HUES64 (cell line): Measurements from ENCODE around the gene ANAPC15.
"Not testable (repeated sequence)": the region's sequence is repeated elsewhere in the genome, so short reads cannot be mapped to it uniquely, and the experiment has no call there.

Source experiments
- H3K27ac ChIP-seq: 2 replicates; pipeline ENCODE4 v1.7.0; 2013; ENCODE audit warnings: low read depth, low read length, inconsistent platforms
- H3K27me3 ChIP-seq: 2 replicates; pipeline ENCODE4 v1.6.1; 2013; ENCODE audit warnings: mild to moderate bottlenecking, low read length; ENCODE audit not compliant: insufficient read depth
- H3K36me3 ChIP-seq: 2 replicates; pipeline ENCODE4 v1.6.1; 2013; ENCODE audit warnings: mild to moderate bottlenecking, low read length; ENCODE audit not compliant: insufficient read depth
- H3K4me1 ChIP-seq: 2 replicates; pipeline ENCODE4 v1.6.1; 2013; ENCODE audit warnings: mild to moderate bottlenecking, low read length, moderate library complexity; ENCODE audit not compliant: insufficient read depth
- H3K4me3 ChIP-seq: 2 replicates; pipeline ENCODE4 v1.5.1; 2013; ENCODE audit warnings: mild to moderate bottlenecking, low read length, moderate library complexity
- H3K9ac ChIP-seq: 2 replicates; pipeline ENCODE4 v1.6.1; 2013; ENCODE audit warnings: mild to moderate bottlenecking, low read depth, low read length
- H3K9me3 ChIP-seq: 2 replicates; pipeline ENCODE4 v1.6.1; 2013; ENCODE audit warnings: low read depth, low read length; ENCODE audit not compliant: insufficient read depth
- WGBS: fragments of 150-250, 120-280 bp; methylation state at CpG from one replicate; pipeline ENCODE4 v1.1.7; 2013; ENCODE audit warnings: missing lambda C conversion rate; 5-methylcytosine and 5-hydroxymethylcytosine counted together

Gene ANAPC15

DNA sequence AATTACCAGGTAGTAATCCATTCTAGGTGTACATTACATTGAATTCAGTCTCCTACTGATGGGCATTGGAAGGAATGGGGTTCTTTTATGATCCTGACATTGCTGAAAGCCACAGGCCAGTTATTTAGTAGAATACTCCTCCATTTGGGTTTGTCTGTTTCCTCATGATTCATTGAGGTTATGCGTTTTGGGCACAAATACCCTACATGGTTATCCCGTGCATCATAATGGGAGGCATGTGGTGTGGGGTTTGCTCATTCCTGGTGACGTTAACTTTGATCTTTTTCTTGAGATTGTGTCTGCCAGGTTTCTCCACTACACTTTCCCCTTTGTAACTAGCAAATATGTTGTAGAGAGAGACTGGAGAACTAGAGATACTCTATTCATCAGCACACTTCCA, 28.6 kb upstream of the ANAPC15 start:
- WGBS, result 77% methylated on average over 2 of the region's 3 CpGs
- Histone ChIP-seq H3K36me3 (no peaks in the 10 kb centered on the region), H3K9me3 (no peaks in the 10 kb centered on the region), H3K4me3 (no peak overlapping the region), H3K27me3 (no peaks in the 10 kb centered on the region), H3K9ac (no peak overlapping the region), H3K4me1 (no peaks in the 10 kb centered on the region), H3K27ac (no peak overlapping the region)

DNA sequence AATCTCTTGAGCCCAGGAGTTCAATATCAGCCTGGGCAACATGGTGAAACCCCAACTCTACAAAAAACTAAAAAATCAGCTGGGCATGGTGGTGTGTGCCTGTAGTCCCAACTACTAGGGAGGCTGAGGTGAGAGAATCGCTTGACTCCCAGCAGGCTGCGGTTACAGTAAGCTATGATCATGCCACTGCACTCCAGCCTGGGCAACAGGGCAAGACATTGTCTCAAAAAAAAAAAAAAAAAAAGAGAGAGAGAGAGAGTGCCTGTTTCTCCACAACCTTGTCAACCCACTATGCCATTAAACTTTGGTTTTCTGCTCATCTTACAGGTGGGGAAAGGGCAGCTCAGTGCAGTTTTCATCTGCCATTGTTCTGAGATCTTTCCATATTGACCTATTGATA, 28.2 kb upstream of the ANAPC15 start:
- no peaks in the 10 kb centered on the region for H3K36me3 ChIP-seq
- H3K27ac ChIP-seq, result no peak overlapping the region
- no peaks in the 10 kb centered on the region for H3K27me3 ChIP-seq
- no peak overlapping the region for H3K4me3 ChIP-seq
- H3K9me3 ChIP-seq, result no peaks in the 10 kb centered on the region
- no peaks in the 10 kb centered on the region for H3K4me1 ChIP-seq
- no peak overlapping the region for H3K9ac ChIP-seq
- 88% methylated on average over 2 of the region's 2 CpGs for WGBS

DNA sequence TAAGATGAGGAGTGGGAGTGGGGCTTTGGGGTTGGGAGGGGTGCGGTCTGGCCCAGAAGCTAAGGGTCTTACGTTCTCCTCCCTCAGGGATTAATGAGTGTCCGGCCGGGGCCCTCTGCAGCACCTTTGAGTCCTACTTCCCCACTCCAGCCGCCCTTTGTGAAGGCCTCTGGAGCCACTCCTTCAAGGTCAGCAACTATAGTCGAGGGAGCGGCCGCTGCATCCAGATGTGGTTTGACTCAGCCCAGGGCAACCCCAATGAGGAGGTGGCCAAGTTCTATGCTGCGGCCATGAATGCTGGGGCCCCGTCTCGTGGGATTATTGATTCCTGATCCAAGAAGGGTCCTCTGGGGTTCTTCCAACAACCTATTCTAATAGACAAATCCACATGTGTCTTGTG, 27.0 kb upstream of the ANAPC15 start:
- H3K9ac ChIP-seq, result no peak overlapping the region
- H3K4me3 ChIP-seq, result no peak overlapping the region
- 95% methylated on average over 11 of the region's 11 CpGs for WGBS
- no peaks in the 10 kb centered on the region for H3K27me3 ChIP-seq
- no peaks in the 10 kb centered on the region for H3K9me3 ChIP-seq
- H3K27ac ChIP-seq, result no peak overlapping the region
- no peaks in the 10 kb centered on the region for H3K36me3 ChIP-seq
- no peaks in the 10 kb centered on the region for H3K4me1 ChIP-seq

DNA sequence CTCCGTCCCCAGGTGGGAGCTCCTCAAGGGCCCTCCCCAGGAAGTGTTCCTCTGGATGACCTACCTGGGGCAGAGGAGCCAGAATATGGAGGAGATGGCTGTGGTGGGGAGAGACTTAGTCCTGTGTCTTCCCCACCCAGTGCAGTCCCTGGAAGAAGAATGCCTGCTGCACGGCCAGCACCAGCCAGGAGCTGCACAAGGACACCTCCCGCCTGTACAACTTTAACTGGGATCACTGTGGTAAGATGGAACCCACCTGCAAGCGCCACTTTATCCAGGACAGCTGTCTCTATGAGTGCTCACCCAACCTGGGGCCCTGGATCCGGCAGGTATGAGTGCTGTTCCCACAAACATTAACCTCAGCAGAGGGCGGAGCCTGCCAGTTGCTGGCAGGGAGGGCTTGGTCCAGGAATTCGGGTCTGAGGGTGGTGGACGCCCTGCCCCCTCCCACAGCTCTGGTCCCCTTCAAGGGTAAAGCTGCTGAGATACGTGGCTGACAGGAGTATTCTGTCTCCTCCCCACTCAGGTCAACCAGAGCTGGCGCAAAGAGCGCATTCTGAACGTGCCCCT, 26.4 kb upstream of the ANAPC15 start:
- H3K4me1 ChIP-seq, result no peaks in the 10 kb centered on the region
- H3K27me3 ChIP-seq, result no peaks in the 10 kb centered on the region
- H3K27ac ChIP-seq, result no peak overlapping the region
- no peaks in the 10 kb centered on the region for H3K9me3 ChIP-seq
- H3K4me3 ChIP-seq, result no peak overlapping the region
- no peaks in the 10 kb centered on the region for H3K36me3 ChIP-seq
- 90% methylated on average over 10 of the region's 12 CpGs for WGBS
- no peak overlapping the region for H3K9ac ChIP-seq

DNA sequence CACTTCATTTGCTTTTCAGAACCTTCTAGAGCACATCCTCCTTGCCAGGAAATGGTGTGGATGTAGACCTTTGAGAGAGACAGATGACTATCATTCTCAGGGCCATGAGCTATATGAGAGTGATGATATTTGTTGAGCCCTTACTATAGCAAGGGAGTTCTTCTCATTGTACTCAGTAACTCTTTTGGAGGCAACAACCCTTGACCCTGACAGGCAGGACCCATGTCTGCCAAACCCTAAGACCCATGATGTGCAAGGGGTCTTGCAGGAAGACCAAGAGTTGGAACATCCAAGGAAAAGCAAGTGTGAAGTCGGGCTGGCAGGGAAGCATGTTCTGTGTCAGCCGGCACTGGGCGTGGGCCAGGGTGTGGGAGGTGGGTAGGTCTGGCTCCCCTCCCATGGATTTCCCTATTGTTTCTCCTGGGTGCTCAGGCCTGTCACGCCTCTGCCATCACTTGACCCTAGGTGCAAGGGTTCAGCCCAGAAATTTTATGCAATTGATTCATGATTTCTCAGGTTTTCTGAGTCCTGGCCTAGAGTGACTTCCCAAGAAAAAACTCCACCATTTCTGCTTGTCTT, 24.3 kb upstream of the ANAPC15 start:
- Histone ChIP-seq H3K9me3 (no peaks in the 10 kb centered on the region), H3K27ac (no peak overlapping the region), H3K4me1 (no peaks in the 10 kb centered on the region), H3K27me3 (peaks cover 16% of the 10 kb centered on the region), H3K4me3 (no peak overlapping the region), H3K36me3 (no peaks in the 10 kb centered on the region), H3K9ac (no peak overlapping the region)
- 92% methylated on average over 4 of the region's 4 CpGs for WGBS

DNA sequence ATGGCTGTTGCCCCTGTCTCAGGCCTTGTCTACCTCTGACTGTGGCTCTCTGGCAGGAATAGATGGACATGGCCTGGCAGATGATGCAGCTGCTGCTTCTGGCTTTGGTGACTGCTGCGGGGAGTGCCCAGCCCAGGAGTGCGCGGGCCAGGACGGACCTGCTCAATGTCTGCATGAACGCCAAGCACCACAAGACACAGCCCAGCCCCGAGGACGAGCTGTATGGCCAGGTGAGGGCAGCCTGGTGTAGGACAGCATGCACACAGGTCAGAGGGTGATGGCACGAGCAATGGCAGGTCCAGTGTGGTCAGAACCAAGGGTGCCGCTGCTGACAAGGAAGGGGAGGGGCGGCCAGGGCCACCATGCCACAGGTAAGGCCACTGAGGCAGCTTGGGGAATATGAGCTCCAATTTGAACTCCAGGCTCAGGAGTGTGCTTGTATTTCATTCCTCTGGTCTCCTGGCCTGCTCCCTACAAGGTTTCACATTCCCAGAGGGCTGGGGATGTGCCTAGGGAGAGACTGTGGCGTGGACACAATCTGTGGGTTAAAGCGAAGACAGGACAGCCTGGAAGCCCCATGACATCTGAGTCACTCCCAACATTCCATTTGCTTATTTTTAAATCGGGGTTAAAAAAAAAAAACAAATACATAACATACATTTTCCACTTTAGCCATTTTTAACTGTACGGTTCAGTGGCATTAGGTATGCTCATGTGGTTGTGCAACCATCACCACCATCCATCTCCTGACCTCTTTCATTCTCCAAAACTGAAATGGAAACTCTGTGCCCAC, 23.6 kb upstream of the ANAPC15 start:
- H3K9ac ChIP-seq, result no peak overlapping the region
- peaks cover 22% of the 10 kb centered on the region for H3K27me3 ChIP-seq
- 95% methylated on average over 14 of the region's 14 CpGs for WGBS
- no peak overlapping the region for H3K4me3 ChIP-seq
- H3K9me3 ChIP-seq, result no peaks in the 10 kb centered on the region
- no peaks in the 10 kb centered on the region for H3K4me1 ChIP-seq
- no peak overlapping the region for H3K27ac ChIP-seq
- H3K36me3 ChIP-seq, result no peaks in the 10 kb centered on the region

DNA sequence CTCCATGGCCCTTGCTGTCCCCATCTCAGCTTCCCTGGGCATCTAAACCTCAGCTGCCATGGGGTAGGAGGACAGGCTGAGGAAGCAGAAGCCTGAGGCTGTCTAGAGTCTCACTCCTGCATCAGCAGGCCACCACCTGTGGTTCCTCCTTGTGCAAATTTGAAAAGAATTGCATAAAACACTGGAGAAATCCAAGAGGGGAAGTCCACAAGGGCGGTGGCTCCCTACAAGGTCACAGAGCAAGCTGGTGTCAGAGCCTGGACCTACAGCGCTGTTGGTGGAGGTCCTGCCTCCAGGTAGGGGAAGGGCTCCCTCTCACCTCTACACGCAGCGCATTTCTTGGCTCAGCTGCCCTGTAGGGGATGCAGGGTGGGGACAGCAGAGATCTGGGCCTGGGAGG, 23.0 kb upstream of the ANAPC15 start, which contains the start of gene FOLR3:
Gene FOLR3 (plus strand): TSS at position 253 of the 400 bp plus-strand sequence. CDS start 228 bp downstream, outside the sequence.
- not testable (repeated sequence) for H3K36me3 ChIP-seq, H3K27ac ChIP-seq, H3K4me3 ChIP-seq, H3K9me3 ChIP-seq, H3K4me1 ChIP-seq, H3K9ac ChIP-seq
- H3K27me3 ChIP-seq, result peaks cover 22% of the 10 kb centered on the region
- 93% methylated on average over 4 of the region's 4 CpGs for WGBS

DNA sequence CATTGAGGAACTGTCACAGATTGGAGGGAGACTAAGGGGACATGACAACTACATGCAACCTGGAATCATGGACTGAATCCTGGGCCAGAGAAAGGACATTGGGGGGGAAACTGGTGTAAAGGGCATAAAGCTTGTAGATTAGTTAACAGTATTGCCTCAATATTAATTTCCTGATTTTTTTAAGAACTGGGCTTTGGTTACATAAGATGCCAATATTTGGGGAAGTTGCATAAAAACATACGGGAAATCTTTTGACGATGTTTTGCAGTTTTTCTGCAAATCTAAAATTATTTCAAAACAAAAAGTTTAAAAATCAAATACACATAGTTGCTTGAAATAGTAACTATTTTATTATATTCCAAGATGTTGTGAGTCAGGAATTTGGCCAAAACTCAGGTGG, 20.2 kb upstream of the ANAPC15 start:
- H3K36me3 ChIP-seq, result no peaks in the 10 kb centered on the region
- H3K9ac ChIP-seq, result no peak overlapping the region
- H3K27me3 ChIP-seq, result peaks cover 22% of the 10 kb centered on the region
- WGBS, result 90% methylated on average over 2 of the region's 2 CpGs
- H3K27ac ChIP-seq, result no peak overlapping the region
- H3K9me3 ChIP-seq, result peaks cover 20% of the 10 kb centered on the region
- H3K4me3 ChIP-seq, result no peak overlapping the region
- no peaks in the 10 kb centered on the region for H3K4me1 ChIP-seq

DNA sequence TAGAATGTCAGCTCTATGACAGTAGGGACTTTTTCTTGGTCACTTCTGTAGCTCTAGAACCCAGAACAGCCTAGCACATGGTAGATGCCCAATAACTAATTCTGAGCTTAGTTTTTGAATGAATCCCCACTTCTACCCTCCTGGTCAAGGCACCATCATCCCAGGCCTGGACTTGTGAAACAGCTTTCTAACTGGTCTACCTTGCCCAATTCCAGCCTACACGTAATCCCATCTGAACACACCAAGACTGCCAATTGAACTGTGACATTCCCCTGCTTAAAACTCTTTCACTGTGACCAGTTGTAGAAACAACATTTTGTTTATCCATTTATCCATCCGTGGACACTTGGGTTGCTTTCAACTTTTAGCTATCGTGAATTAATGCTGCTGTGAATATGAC, 16.9 kb upstream of the ANAPC15 start:
- H3K4me1 ChIP-seq, result no peaks in the 10 kb centered on the region
- H3K4me3 ChIP-seq, result no peak overlapping the region
- 87% methylated on average over 3 of the region's 3 CpGs for WGBS
- H3K36me3 ChIP-seq, result no peaks in the 10 kb centered on the region
- H3K9ac ChIP-seq, result no peak overlapping the region
- peaks cover 41% of the 10 kb centered on the region for H3K9me3 ChIP-seq
- no peak overlapping the region for H3K27ac ChIP-seq
- H3K27me3 ChIP-seq, result peaks cover 22% of the 10 kb centered on the region

DNA sequence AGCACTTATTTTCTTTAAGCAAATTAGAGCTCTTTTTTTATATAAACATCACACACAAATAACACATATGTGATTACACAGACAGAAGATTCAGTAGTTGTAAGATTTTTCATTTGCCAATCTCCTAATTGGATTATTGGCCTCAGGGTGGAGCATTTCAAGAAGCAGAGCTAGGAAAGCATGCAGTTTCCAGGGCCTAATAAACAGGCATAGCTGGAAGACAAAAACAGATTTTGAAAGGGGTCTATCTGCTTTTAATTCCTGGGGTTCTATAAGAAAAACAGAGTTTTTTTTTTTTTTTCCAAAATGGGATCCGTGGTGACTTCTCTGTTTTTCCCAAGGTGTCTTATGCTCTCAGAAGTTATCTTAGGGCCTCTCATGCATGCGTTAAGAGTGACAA, 15.4 kb upstream of the ANAPC15 start:
- Histone ChIP-seq H3K4me3 (no peak overlapping the region), H3K36me3 (no peaks in the 10 kb centered on the region), H3K4me1 (no peaks in the 10 kb centered on the region), H3K27ac (no peak overlapping the region), H3K9ac (no peak overlapping the region), H3K27me3 (peaks cover 15% of the 10 kb centered on the region), H3K9me3 (peaks cover 43% of the 10 kb centered on the region)
- WGBS, result 54% methylated on average over 2 of the region's 2 CpGs

DNA sequence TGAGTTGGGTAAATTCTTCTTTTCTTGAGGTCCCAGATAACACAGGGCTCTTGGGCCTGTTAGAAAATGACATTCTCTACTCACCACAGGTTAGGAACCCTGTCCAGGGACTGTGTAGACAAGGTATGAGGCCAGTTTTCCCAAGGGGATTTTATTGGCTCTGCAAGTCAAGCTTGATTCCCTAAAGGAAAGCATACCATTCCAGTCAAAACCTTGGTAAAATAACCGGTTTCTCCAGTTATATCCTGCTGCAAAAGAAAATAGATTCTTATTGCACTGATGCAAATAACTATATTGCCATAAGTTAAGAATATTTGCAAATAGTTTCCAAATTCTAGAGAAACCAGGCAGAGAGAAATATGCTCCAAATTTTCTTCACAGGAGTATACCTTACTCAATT, 13.5 kb upstream of the ANAPC15 start:
- no peaks in the 10 kb centered on the region; the same call in 1 of the 2 replicates for H3K27me3 ChIP-seq
- H3K4me3 ChIP-seq, result no peak overlapping the region
- H3K27ac ChIP-seq, result no peak overlapping the region
- no peak overlapping the region for H3K9ac ChIP-seq
- H3K4me1 ChIP-seq, result no peaks in the 10 kb centered on the region
- H3K9me3 ChIP-seq, result peaks cover 43% of the 10 kb centered on the region
- 53% methylated on average over 1 of the region's 1 CpG for WGBS
- H3K36me3 ChIP-seq, result no peaks in the 10 kb centered on the region
